ENCODE results near the gene TPGS2. TPM values are rescaled to one million over a fixed set of nuclear protein-coding genes. Genes with fewer than 3 reads are reported as not detected.

TPGS2 gene
- polyA plus RNA-seq, 1 donor from 2014 or later: 217 TPM

- H2AFZ ChIP-seq (ENCODE audit: low read depth, low read length): no peak overlapping the region
- H3K4me2 ChIP-seq (ENCODE audit: low read length): no peak overlapping the region
- no peaks in the 10 kb centered on the region for H3K36me3 ChIP-seq (ENCODE audit: insufficient read depth, low read length)
- H3K27me3 ChIP-seq (ENCODE audit: insufficient read depth, low read depth, low read length): no peaks in the 10 kb centered on the region
- H4K20me1 ChIP-seq (ENCODE audit: insufficient read depth): no peaks in the 10 kb centered on the region
- no peak overlapping the region for H3K4me3 ChIP-seq (ENCODE audit: low read length)
- H3K9me3 ChIP-seq (ENCODE audit: low read length): no peaks in the 10 kb centered on the region
- no peaks in the 10 kb centered on the region for H3K79me2 ChIP-seq (replicated peaks; ENCODE audit: insufficient read depth, low read length)
- no peaks in the 10 kb centered on the region for H3K9me2 ChIP-seq (ENCODE audit: insufficient read depth, low read length)
- no peak for TF ChIP-seq MXI1 (conservative IDR thresholded peaks at IDR 0.05; ENCODE audit: poor library complexity, severe bottlenecking)
- no peaks in the 10 kb centered on the region for H3F3A ChIP-seq (ENCODE audit: insufficient read depth, low read length, poor library complexity, severe bottlenecking)
- no peak overlapping the region for H3K9ac ChIP-seq (ENCODE audit: low read length)
- H3K27ac ChIP-seq (ENCODE audit: low read length): no peak overlapping the region
Observed at GRCh38 chr18:36775396-36775795, 53.4 kb downstream of the TPGS2 start.

DNA sequence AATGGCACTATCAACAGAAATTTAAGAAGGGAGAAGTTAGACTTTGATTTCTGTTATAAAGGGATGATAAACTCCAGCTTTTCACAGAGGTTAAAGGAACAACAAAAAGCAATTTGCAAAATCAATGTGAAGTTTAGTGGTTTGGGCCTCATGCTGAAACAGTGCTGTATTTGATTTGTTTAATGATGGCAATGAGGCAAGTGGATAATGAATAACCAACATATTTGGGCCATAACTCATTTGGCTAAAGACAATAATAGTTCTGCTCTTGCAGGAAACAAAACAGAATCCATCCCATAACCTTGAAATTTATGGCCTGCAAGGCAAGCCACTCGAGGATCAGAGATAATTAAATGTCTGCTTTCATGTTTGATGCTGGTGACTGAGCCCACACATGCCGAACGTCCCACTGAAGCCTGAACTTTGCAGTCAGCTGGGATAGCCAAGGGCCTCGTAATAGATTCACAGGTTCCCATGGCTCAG lies 56.5 kb downstream of the TPGS2 start:
- no peaks in the 10 kb centered on the region for H3K27me3 ChIP-seq (ENCODE audit: insufficient read depth, low read depth, low read length)
- TF ChIP-seq POLR2AphosphoS5 (IDR thresholded peaks at IDR 0.05) (no peak), MXI1 (conservative IDR thresholded peaks at IDR 0.05; ENCODE audit: poor library complexity, severe bottlenecking) (no peak), RAD21 (conservative IDR thresholded peaks at IDR 0.05) (no peak), CTCF (IDR thresholded peaks at IDR 0.05; ENCODE audit: poor library complexity, severe bottlenecking) (no peak), TAF1 (IDR thresholded peaks at IDR 0.05; ENCODE audit: low read depth) (no peak), EP300 (conservative IDR thresholded peaks at IDR 0.05; ENCODE audit: poor library complexity, severe bottlenecking) (no peak), SMC3 (conservative IDR thresholded peaks at IDR 0.05; ENCODE audit: poor library complexity) (no peak), EZH2 (IDR thresholded peaks at IDR 0.05; ENCODE audit: borderline replicate concordance, insufficient read depth, low read length, poor library complexity, severe bottlenecking) (no peak)
- TF ChIP-seq, protein P1, sequence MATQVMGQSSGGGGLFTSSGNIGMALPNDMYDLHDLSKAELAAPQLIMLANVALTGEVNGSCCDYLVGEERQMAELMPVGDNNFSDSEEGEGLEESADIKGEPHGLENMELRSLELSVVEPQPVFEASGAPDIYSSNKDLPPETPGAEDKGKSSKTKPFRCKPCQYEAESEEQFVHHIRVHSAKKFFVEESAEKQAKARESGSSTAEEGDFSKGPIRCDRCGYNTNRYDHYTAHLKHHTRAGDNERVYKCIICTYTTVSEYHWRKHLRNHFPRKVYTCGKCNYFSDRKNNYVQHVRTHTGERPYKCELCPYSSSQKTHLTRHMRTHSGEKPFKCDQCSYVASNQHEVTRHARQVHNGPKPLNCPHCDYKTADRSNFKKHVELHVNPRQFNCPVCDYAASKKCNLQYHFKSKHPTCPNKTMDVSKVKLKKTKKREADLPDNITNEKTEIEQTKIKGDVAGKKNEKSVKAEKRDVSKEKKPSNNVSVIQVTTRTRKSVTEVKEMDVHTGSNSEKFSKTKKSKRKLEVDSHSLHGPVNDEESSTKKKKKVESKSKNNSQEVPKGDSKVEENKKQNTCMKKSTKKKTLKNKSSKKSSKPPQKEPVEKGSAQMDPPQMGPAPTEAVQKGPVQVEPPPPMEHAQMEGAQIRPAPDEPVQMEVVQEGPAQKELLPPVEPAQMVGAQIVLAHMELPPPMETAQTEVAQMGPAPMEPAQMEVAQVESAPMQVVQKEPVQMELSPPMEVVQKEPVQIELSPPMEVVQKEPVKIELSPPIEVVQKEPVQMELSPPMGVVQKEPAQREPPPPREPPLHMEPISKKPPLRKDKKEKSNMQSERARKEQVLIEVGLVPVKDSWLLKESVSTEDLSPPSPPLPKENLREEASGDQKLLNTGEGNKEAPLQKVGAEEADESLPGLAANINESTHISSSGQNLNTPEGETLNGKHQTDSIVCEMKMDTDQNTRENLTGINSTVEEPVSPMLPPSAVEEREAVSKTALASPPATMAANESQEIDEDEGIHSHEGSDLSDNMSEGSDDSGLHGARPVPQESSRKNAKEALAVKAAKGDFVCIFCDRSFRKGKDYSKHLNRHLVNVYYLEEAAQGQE (IDR thresholded peaks at IDR 0.05; ENCODE audit: borderline replicate concordance): no peak
- no peaks in the 10 kb centered on the region for H3K79me2 ChIP-seq (replicated peaks; ENCODE audit: insufficient read depth, low read length)
- no peaks in the 10 kb centered on the region for H3K36me3 ChIP-seq (ENCODE audit: insufficient read depth, low read length)
- no peak overlapping the region for H3K27ac ChIP-seq (ENCODE audit: low read length)
- H3K9me3 ChIP-seq (ENCODE audit: low read length): no peaks in the 10 kb centered on the region
- no peak overlapping the region for H3K4me3 ChIP-seq (ENCODE audit: low read length)
- H3K9me2 ChIP-seq (ENCODE audit: insufficient read depth, low read length): no peaks in the 10 kb centered on the region
- H3F3A ChIP-seq (ENCODE audit: insufficient read depth, low read length, poor library complexity, severe bottlenecking): no peaks in the 10 kb centered on the region
- H3K9ac ChIP-seq (ENCODE audit: low read length): no peak overlapping the region
- H4K20me1 ChIP-seq (ENCODE audit: insufficient read depth): no peaks in the 10 kb centered on the region
- no peak overlapping the region for H2AFZ ChIP-seq (ENCODE audit: low read depth, low read length)
- no peak overlapping the region for H3K4me2 ChIP-seq (ENCODE audit: low read length)

GRCh38 chr18:36771245-36771644 lies 57.6 kb downstream of the TPGS2 start:
- Histone ChIP-seq H3K27ac (ENCODE audit: low read length) (no peak overlapping the region), H4K20me1 (ENCODE audit: insufficient read depth) (no peaks in the 10 kb centered on the region), H3K9me3 (ENCODE audit: low read length) (no peaks in the 10 kb centered on the region), H3F3A (ENCODE audit: insufficient read depth, low read length, poor library complexity, severe bottlenecking) (no peaks in the 10 kb centered on the region), H3K36me3 (ENCODE audit: insufficient read depth, low read length) (no peaks in the 10 kb centered on the region), H3K9ac (ENCODE audit: low read length) (no peak overlapping the region), H2AFZ (ENCODE audit: low read depth, low read length) (no peak overlapping the region), H3K79me2 (replicated peaks; ENCODE audit: insufficient read depth, low read length) (no peaks in the 10 kb centered on the region), H3K27me3 (ENCODE audit: insufficient read depth, low read depth, low read length) (no peaks in the 10 kb centered on the region), H3K4me3 (ENCODE audit: low read length) (no peak overlapping the region), H3K9me2 (ENCODE audit: insufficient read depth, low read length) (no peaks in the 10 kb centered on the region), H3K4me2 (ENCODE audit: low read length) (no peak overlapping the region)
- TF ChIP-seq, protein P1 (IDR thresholded peaks at IDR 0.05; ENCODE audit: borderline replicate concordance): no peak
- TF ChIP-seq SMC3 (conservative IDR thresholded peaks at IDR 0.05; ENCODE audit: poor library complexity): no peak
- TF ChIP-seq EZH2 (IDR thresholded peaks at IDR 0.05; ENCODE audit: borderline replicate concordance, insufficient read depth, low read length, poor library complexity, severe bottlenecking): no peak
- TF ChIP-seq TAF1 (IDR thresholded peaks at IDR 0.05; ENCODE audit: low read depth): no peak
- no peak for TF ChIP-seq POLR2AphosphoS5 (IDR thresholded peaks at IDR 0.05)
- no peak for TF ChIP-seq RAD21 (conservative IDR thresholded peaks at IDR 0.05)
- no peak for TF ChIP-seq CTCF (IDR thresholded peaks at IDR 0.05; ENCODE audit: poor library complexity, severe bottlenecking)

Data from neural cell (in vitro differentiated cells).